ENCODE measurements around the gene FBXO38. TPM values are rescaled to one million over a fixed set of nuclear protein-coding genes. Genes with fewer than 3 reads are reported as not detected.

Gene FBXO38
- total and polyA plus RNA-seq, 2 donors (not counting 1 experiment from before 2014, with no cell fraction given), result 14.4 to 97.0 TPM

GRCh38 chr5:148414833-148415232 lies 31.1 kb downstream of the FBXO38 start:
- ATAC-seq (ENCODE audit: low read depth) (no peak), DNase-seq (no peak)
- no peaks in the 10 kb centered on the region for H3K27me3 Mint-ChIP-seq
- ChIA-PET POLR2A (no interaction called here), CTCF (no interaction called here)
- Histone ChIP-seq H3K4me2 (replicated peaks; ENCODE audit: low read depth, low read length, poor library complexity, severe bottlenecking) (no peak overlapping the region), H3K79me2 (ENCODE audit: control insufficient read depth, insufficient read depth, low read length) (no peaks in the 10 kb centered on the region), H3K36me3 (replicated peaks in 1 of 2; ENCODE audit: control extremely low read depth in 1 of 2, control insufficient read depth in 1 of 2, extremely low read depth in 1 of 2, insufficient read depth in 2 of 2, low read length in 1 of 2) (peaks cover 38 to 91% of the 10 kb centered on the region in 2 experiments), H3K4me1 (ENCODE audit: control insufficient read depth in 2 of 2, insufficient read depth in 2 of 2, low read length in 2 of 2) (no peaks in the 10 kb centered on the region), H3K4me3 (ENCODE audit: control extremely low read depth in 1 of 5, extremely low read depth in 1 of 5, insufficient read depth in 1 of 5, low read depth in 2 of 5, low read length in 4 of 5) (no peak overlapping the region), H3K27me3 (replicated peaks in 1 of 4; ENCODE audit: control extremely low read depth in 1 of 4, control insufficient read depth in 3 of 4, insufficient read depth in 4 of 4, low read length in 3 of 4) (no peaks in the 10 kb centered on the region), H3K27ac (ENCODE audit: low read length in 2 of 2) (no peak overlapping the region), H2AFZ (ENCODE audit: insufficient read depth, low read depth, low read length, poor library complexity, severe bottlenecking) (no peak overlapping the region), H3K9me3 (ENCODE audit: control extremely low read depth in 1 of 3, control insufficient read depth in 2 of 3, insufficient read depth in 1 of 3, low read length in 2 of 3) (no peaks in the 10 kb centered on the region), H3K9ac (ENCODE audit: low read length) (no peak overlapping the region), H4K20me1 (ENCODE audit: control insufficient read depth, insufficient read depth, low read length, poor library complexity, severe bottlenecking) (no peaks in the 10 kb centered on the region)
- H3K27ac Mint-ChIP-seq, result no peak overlapping the region
- no peaks in the 10 kb centered on the region for H3K4me1 Mint-ChIP-seq
- TF ChIP-seq EZH2 (IDR thresholded peaks at IDR 0.05; ENCODE audit: borderline replicate concordance, insufficient read depth, low read depth, low read length, poor library complexity, severe bottlenecking) (no peak), CTCF (IDR thresholded peaks at IDR 0.05) (no peak)
- whole genome bisulfite sequencing (ENCODE audit: insufficient coverage), result 100% methylated on average over 2 of the region's 4 CpGs
- intact Hi-C loops (cut with micrococcal nuclease), result no loop called here
- H3K4me3 Mint-ChIP-seq, result no peak overlapping the region
- H3K9me3 Mint-ChIP-seq (ENCODE audit: insufficient read depth), result no peaks in the 10 kb centered on the region

DNA sequence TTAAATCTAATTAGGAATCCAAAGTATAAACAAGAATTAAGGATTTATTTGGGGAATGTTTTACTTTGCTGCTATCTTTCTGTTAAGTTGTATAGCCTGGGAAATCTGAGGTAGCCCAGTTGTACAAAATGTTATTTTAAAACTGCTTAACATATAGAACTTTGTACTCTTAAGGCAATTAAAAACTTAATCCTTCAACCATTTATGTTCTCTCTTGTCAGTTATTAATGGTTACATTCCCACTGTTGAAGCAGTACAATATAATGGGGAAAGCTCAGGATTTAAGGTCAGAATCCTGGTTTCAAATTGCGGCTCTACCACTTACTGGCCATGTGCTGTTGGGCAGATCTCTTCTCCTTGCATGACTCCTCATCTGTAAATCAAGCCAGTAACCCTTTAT lies 32.7 kb downstream of the FBXO38 start:
- Histone ChIP-seq H3K4me2 (replicated peaks; ENCODE audit: low read depth, low read length, poor library complexity, severe bottlenecking) (no peak overlapping the region), H2AFZ (ENCODE audit: insufficient read depth, low read depth, low read length, poor library complexity, severe bottlenecking) (no peak overlapping the region), H3K4me3 (ENCODE audit: control extremely low read depth in 1 of 5, extremely low read depth in 1 of 5, insufficient read depth in 1 of 5, low read depth in 2 of 5, low read length in 4 of 5) (no peak overlapping the region), H3K9me3 (ENCODE audit: control extremely low read depth in 1 of 3, control insufficient read depth in 2 of 3, insufficient read depth in 1 of 3, low read length in 2 of 3) (no peaks in the 10 kb centered on the region), H3K36me3 (replicated peaks in 1 of 2; ENCODE audit: control extremely low read depth in 1 of 2, control insufficient read depth in 1 of 2, extremely low read depth in 1 of 2, insufficient read depth in 2 of 2, low read length in 1 of 2) (peaks cover 36 to 81% of the 10 kb centered on the region in 2 experiments), H3K4me1 (ENCODE audit: control insufficient read depth in 2 of 2, insufficient read depth in 2 of 2, low read length in 2 of 2) (no peaks in the 10 kb centered on the region), H4K20me1 (ENCODE audit: control insufficient read depth, insufficient read depth, low read length, poor library complexity, severe bottlenecking) (no peaks in the 10 kb centered on the region), H3K79me2 (ENCODE audit: control insufficient read depth, insufficient read depth, low read length) (no peaks in the 10 kb centered on the region), H3K9ac (ENCODE audit: low read length) (no peak overlapping the region), H3K27me3 (replicated peaks in 1 of 4; ENCODE audit: control extremely low read depth in 1 of 4, control insufficient read depth in 3 of 4, insufficient read depth in 4 of 4, low read length in 3 of 4) (no peaks in the 10 kb centered on the region), H3K27ac (ENCODE audit: low read length in 2 of 2) (no peak overlapping the region)
- TF ChIP-seq EZH2 (IDR thresholded peaks at IDR 0.05; ENCODE audit: borderline replicate concordance, insufficient read depth, low read depth, low read length, poor library complexity, severe bottlenecking) (no peak), CTCF (IDR thresholded peaks at IDR 0.05) (no peak)
- ChIA-PET POLR2A (no interaction called here), CTCF (interaction anchor here (0.7 to 1.1 kb wide), 2 partner anchors 10 to 12 kb away, joined by 3 read pairs; no protein-coding TSS in a partner anchor)
- no peak for ATAC-seq (ENCODE audit: low read depth)
- no peaks in the 10 kb centered on the region for H3K27me3 Mint-ChIP-seq
- no peak overlapping the region for H3K4me3 Mint-ChIP-seq
- no peaks in the 10 kb centered on the region for H3K4me1 Mint-ChIP-seq
- no peaks in the 10 kb centered on the region for H3K9me3 Mint-ChIP-seq (ENCODE audit: insufficient read depth)
- no peak for DNase-seq
- intact Hi-C loops (cut with micrococcal nuclease), result no loop called here
- H3K27ac Mint-ChIP-seq, result no peak overlapping the region
- WGBS (ENCODE audit: insufficient coverage), result no CpG with 5 or more reads among the region's 1 CpG
